WTC11 (cell line): ENCODE measurements around the gene CHST1. TPM values are rescaled to one million over a fixed set of nuclear protein-coding genes. Genes with fewer than 3 reads are reported as not detected.

Experiments used
- ATAC-seq: fragments of 200-7000 bp; cut with Tn5 transposase; 2 replicates; pipeline ENCODE4 v1.10.0; 2021; ENCODE audit warnings: mild to moderate bottlenecking, moderate library complexity
- CTCF ChIA-PET: fragments of 300-600 bp; sonication (Branson Sonifier 250); formaldehyde crosslinking; loops from one replicate; lab custom pipeline; 2021; ENCODE audit warnings: antibody characterized with exemption; lab: Charles Lee
- POLR2A ChIA-PET: fragments of 350-600 bp; sonication (Branson Sonifier 250); formaldehyde crosslinking; loops from one replicate; lab custom pipeline; 2021; ENCODE audit warnings: antibody characterized with exemption; lab: Charles Lee
- DNase-seq: peaks from one replicate; pipeline ENCODE4 v3.0.0; 2021; ENCODE audit warnings: low spot score
- H3K27ac Mint-ChIP-seq: 2 replicates; pipeline ENCODE4 v1.8.0; 2021; ENCODE audit warnings: mixed read lengths
- H3K27me3 Mint-ChIP-seq: 2 replicates; pipeline ENCODE4 v1.8.0; 2021; ENCODE audit warnings: low read depth, mild to moderate bottlenecking, moderate library complexity, mixed read lengths
- H3K36me3 Mint-ChIP-seq: 2 replicates; pipeline ENCODE4 v1.8.0; 2021; ENCODE audit warnings: mixed read lengths
- H3K4me1 Mint-ChIP-seq: 2 replicates; pipeline ENCODE4 v1.8.0; 2022; ENCODE audit warnings: mixed read lengths
- H3K4me3 Mint-ChIP-seq: 2 replicates; pipeline ENCODE4 v1.8.0; 2021; ENCODE audit warnings: mild to moderate bottlenecking, moderate library complexity, mixed read lengths
- H3K9me3 Mint-ChIP-seq: 2 replicates; pipeline ENCODE4 v1.8.0; 2021; ENCODE audit warnings: mixed read lengths
- ATF1 ChIP-seq: sonication (generic); formaldehyde crosslinking; IDR thresholded peaks from 2 replicates; pipeline ENCODE4 v1.8.1; 2023; ENCODE audit warnings: mild to moderate bottlenecking, moderate library complexity, missing genetic modification reagents
- CBFB ChIP-seq: sonication (generic); formaldehyde crosslinking; IDR thresholded peaks from 2 replicates; pipeline ENCODE4 v1.8.1; 2022; ENCODE audit warnings: mild to moderate bottlenecking, low read depth, missing genetic modification reagents
- GRHL2 ChIP-seq: fragments of 250-450 bp; sonication (Bioruptor Pico); IDR thresholded peaks from 2 replicates; pipeline ENCODE4 v1.8.0; 2022; ENCODE audit warnings: mild to moderate bottlenecking, moderate library complexity; ENCODE audit not compliant: insufficient replicate concordance, severe bottlenecking
- NFATC4 ChIP-seq: fragments of 250-450 bp; sonication (Bioruptor Pico); IDR thresholded peaks from 2 replicates; pipeline ENCODE4 v1.9.0; 2021; ENCODE audit warnings: mild to moderate bottlenecking
- NFE2L1 ChIP-seq: sonication (generic); formaldehyde crosslinking; IDR thresholded peaks from 2 replicates; pipeline ENCODE4 v1.8.1; 2023; ENCODE audit warnings: missing genetic modification reagents
- NR1H2 ChIP-seq: sonication (generic); formaldehyde crosslinking; IDR thresholded peaks from 2 replicates; pipeline ENCODE4 v1.9.0; 2021; ENCODE audit warnings: mild to moderate bottlenecking, moderate library complexity, missing genetic modification reagents
- OVOL2 ChIP-seq: fragments of 250-450 bp; sonication (Bioruptor Pico); IDR thresholded peaks from 2 replicates; pipeline ENCODE4 v1.9.0; 2021; ENCODE audit warnings: mild to moderate bottlenecking, borderline replicate concordance
- PRRX2 ChIP-seq: fragments of 250-450 bp; sonication (Bioruptor Pico); IDR thresholded peaks from 2 replicates; pipeline ENCODE4 v1.8.0; 2021; ENCODE audit warnings: mild to moderate bottlenecking
- RELA ChIP-seq: sonication (generic); formaldehyde crosslinking; IDR thresholded peaks from 2 replicates; pipeline ENCODE4 v1.8.1; 2022; ENCODE audit warnings: missing genetic modification reagents, mild to moderate bottlenecking, borderline replicate concordance
- SOX15 ChIP-seq: fragments of 250-450 bp; sonication (Bioruptor Pico); IDR thresholded peaks from 2 replicates; pipeline ENCODE4 v1.9.0; 2021; ENCODE audit warnings: mild to moderate bottlenecking
- TCF7 ChIP-seq: sonication (generic); formaldehyde crosslinking; IDR thresholded peaks from 2 replicates; pipeline ENCODE4 v1.8.0; 2022; ENCODE audit warnings: mild to moderate bottlenecking, low read depth, missing genetic modification reagents, moderate library complexity
- ZNF263 ChIP-seq: sonication (generic); formaldehyde crosslinking; IDR thresholded peaks from 2 replicates; pipeline ENCODE4 v1.8.1; 2022; ENCODE audit warnings: low read depth, mild to moderate bottlenecking, moderate library complexity, missing genetic modification reagents
- ZNF317 ChIP-seq: sonication (generic); formaldehyde crosslinking; IDR thresholded peaks from 2 replicates; pipeline ENCODE4 v1.8.1; 2023; ENCODE audit warnings: low read depth, mild to moderate bottlenecking, moderate library complexity, missing genetic modification reagents, borderline replicate concordance
- total RNA-seq: library from RNA; stranded (reverse); gene quantifications from 3 replicates; pipeline ENCODE4 v1.2.3, GENCODE V29; 2021
- TF ChIP-seq, protein P1 (sequence below): sonication (generic); formaldehyde crosslinking; IDR thresholded peaks from 2 replicates; pipeline ENCODE4 v1.8.1; 2023; ENCODE audit warnings: mild to moderate bottlenecking, missing genetic modification reagents, borderline replicate concordance
- TF ChIP-seq, protein P2 (sequence below): fragments of 250-450 bp; sonication (Bioruptor Pico); IDR thresholded peaks from 2 replicates; pipeline ENCODE4 v1.9.0; 2021; ENCODE audit warnings: mild to moderate bottlenecking
- TF ChIP-seq, protein P3 (sequence below): sonication (generic); formaldehyde crosslinking; IDR thresholded peaks from 2 replicates; pipeline ENCODE4 v1.8.1; 2023; ENCODE audit warnings: mild to moderate bottlenecking, moderate library complexity, missing genetic modification reagents
- TF ChIP-seq, protein P4 (sequence below): sonication (generic); formaldehyde crosslinking; IDR thresholded peaks from 2 replicates; pipeline ENCODE4 v1.8.0; 2023; ENCODE audit warnings: missing genetic modification reagents
- TF ChIP-seq, protein P5 (sequence below): sonication (generic); formaldehyde crosslinking; IDR thresholded peaks from 2 replicates; pipeline ENCODE4 v1.8.0; 2022; ENCODE audit warnings: missing genetic modification reagents

CHST1 gene
- total RNA-seq, 1 experiment from 2014 or later: 2.4 TPM

DNA sequence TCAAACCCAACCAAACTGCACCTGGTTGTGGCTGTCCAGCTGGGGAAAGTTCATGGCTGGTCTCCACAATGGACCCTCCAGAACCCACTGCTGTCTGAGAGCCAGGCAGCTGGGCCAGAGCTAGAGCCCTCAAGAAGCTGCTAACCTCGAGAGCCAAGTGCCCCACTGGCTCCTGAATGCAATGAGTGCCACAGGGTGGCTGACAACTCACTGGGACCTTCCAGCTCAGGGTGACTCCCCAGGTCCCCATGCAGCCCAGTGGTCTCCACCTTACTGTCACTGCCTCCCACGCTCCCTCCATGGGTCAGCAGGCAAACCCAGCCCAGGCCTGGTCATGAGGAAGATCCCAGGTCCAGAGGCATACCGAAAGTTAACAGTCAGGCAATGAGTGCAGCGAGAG lies 8.0 kb upstream of the CHST1 start (continued):
- no peak for TF ChIP-seq ZNF263 (CRISPR knock-in tag)
- TF ChIP-seq, protein P1, sequence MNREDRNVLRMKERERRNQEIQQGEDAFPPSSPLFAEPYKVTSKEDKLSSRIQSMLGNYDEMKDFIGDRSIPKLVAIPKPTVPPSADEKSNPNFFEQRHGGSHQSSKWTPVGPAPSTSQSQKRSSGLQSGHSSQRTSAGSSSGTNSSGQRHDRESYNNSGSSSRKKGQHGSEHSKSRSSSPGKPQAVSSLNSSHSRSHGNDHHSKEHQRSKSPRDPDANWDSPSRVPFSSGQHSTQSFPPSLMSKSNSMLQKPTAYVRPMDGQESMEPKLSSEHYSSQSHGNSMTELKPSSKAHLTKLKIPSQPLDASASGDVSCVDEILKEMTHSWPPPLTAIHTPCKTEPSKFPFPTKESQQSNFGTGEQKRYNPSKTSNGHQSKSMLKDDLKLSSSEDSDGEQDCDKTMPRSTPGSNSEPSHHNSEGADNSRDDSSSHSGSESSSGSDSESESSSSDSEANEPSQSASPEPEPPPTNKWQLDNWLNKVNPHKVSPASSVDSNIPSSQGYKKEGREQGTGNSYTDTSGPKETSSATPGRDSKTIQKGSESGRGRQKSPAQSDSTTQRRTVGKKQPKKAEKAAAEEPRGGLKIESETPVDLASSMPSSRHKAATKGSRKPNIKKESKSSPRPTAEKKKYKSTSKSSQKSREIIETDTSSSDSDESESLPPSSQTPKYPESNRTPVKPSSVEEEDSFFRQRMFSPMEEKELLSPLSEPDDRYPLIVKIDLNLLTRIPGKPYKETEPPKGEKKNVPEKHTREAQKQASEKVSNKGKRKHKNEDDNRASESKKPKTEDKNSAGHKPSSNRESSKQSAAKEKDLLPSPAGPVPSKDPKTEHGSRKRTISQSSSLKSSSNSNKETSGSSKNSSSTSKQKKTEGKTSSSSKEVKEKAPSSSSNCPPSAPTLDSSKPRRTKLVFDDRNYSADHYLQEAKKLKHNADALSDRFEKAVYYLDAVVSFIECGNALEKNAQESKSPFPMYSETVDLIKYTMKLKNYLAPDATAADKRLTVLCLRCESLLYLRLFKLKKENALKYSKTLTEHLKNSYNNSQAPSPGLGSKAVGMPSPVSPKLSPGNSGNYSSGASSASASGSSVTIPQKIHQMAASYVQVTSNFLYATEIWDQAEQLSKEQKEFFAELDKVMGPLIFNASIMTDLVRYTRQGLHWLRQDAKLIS (CRISPR knock-in tag): no peak
- no peak for TF ChIP-seq TCF7 (CRISPR knock-in tag)
- TF ChIP-seq OVOL2 (CRISPR knock-in tag): no peak
- TF ChIP-seq, protein P2, sequence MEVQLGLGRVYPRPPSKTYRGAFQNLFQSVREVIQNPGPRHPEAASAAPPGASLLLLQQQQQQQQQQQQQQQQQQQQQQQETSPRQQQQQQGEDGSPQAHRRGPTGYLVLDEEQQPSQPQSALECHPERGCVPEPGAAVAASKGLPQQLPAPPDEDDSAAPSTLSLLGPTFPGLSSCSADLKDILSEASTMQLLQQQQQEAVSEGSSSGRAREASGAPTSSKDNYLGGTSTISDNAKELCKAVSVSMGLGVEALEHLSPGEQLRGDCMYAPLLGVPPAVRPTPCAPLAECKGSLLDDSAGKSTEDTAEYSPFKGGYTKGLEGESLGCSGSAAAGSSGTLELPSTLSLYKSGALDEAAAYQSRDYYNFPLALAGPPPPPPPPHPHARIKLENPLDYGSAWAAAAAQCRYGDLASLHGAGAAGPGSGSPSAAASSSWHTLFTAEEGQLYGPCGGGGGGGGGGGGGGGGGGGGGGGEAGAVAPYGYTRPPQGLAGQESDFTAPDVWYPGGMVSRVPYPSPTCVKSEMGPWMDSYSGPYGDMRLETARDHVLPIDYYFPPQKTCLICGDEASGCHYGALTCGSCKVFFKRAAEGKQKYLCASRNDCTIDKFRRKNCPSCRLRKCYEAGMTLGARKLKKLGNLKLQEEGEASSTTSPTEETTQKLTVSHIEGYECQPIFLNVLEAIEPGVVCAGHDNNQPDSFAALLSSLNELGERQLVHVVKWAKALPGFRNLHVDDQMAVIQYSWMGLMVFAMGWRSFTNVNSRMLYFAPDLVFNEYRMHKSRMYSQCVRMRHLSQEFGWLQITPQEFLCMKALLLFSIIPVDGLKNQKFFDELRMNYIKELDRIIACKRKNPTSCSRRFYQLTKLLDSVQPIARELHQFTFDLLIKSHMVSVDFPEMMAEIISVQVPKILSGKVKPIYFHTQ (CRISPR knock-in tag): no peak
- no peak for TF ChIP-seq NFE2L1 (CRISPR knock-in tag)
- no peak for TF ChIP-seq SOX15 (CRISPR knock-in tag)
- TF ChIP-seq GRHL2: no peak

DNA sequence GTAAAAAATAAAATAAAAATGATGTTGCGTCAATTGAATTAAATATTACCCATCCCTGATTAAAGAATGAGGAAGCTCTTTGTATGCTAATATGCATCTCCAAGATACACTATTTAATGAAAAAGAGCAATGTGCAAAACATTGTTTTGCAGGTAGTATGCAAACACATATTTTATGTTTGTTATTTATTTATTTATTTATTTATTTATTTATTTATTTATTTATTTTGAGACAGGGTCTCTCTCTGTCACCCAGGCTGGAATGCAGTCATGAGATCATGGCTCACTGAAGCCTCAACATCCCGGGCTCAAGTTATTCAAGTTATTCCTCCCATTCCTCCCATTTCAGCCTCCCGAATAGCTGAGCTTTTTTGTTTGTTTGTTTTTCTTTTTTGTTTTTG lies 7.2 kb upstream of the CHST1 start:
- H3K9me3 Mint-ChIP-seq: no peaks in the 10 kb centered on the region
- H3K4me3 Mint-ChIP-seq: no peak overlapping the region
- ATAC-seq: no peak
- peaks cover 3% of the 10 kb centered on the region; the same call in 1 of the 2 replicates for H3K4me1 Mint-ChIP-seq
- H3K27me3 Mint-ChIP-seq: peaks cover 10% of the 10 kb centered on the region
- ChIA-PET POLR2A (no interaction called here), CTCF (interaction anchor here (0.8 to 7.4 kb wide), 3 partner anchors 18 to 302 kb away, joined by 3 to 41 read pairs (median 4); no protein-coding TSS in a partner anchor)
- TF ChIP-seq ATF1 (no peak), CBFB (CRISPR knock-in tag) (no peak), NR1H2 (CRISPR knock-in tag) (no peak), ZNF317 (no peak), NFATC4 (CRISPR knock-in tag) (no peak)
- TF ChIP-seq, protein P3, sequence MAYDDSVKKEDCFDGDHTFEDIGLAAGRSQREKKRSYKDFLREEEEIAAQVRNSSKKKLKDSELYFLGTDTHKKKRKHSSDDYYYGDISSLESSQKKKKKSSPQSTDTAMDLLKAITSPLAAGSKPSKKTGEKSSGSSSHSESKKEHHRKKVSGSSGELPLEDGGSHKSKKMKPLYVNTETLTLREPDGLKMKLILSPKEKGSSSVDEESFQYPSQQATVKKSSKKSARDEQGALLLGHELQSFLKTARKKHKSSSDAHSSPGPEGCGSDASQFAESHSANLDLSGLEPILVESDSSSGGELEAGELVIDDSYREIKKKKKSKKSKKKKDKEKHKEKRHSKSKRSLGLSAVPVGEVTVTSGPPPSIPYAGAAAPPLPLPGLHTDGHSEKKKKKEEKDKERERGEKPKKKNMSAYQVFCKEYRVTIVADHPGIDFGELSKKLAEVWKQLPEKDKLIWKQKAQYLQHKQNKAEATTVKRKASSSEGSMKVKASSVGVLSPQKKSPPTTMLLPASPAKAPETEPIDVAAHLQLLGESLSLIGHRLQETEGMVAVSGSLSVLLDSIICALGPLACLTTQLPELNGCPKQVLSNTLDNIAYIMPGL (CRISPR knock-in tag): no peak
- no peak overlapping the region for H3K27ac Mint-ChIP-seq
- DNase-seq: no peak
- H3K36me3 Mint-ChIP-seq: no peaks in the 10 kb centered on the region

DNA sequence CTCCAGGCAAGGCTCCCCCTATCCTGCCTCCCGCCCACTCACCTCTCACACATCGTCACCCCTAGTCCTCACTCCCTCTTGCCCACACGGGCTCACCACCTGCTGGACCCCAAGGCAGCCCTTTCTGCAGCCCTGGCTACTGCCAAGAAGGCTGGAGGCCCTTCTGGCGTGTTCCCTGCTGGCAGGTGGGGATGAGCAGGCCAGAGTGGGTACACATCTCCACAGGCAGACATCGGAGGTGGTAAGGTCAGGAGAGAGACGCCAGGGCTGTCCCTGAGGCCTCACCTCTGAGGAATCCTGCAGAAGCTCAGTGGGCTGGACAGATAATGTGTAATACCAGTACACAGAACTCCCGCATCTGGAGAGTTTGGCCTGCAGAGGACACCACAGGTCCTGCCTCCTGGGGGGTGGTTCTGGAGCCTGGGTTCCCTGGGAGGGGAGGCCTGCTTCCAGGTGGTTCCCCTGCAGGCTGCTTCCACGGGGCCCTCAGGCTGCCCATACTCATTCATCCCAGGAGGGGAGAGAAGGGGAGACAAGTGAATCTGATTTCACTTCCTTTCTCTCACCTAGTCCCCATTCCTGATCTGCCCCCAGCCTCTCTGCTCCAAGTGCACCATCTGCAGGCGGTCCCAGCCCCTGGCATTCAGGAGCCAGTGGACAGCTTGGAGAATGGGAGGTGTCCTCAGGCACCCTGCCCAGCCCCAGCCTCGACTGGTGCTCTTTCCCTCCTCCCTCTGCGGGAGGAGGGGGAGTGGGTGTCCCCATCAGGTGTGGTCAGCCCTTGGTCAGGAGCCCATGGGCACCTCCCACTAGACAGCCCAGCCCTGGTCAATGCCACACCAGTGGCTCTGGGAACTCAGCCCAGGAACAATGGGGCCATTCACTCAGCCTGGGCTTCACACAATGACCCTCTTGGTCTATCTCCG lies 6.1 kb upstream of the CHST1 start:
- ChIA-PET POLR2A (no interaction called here), CTCF (interaction anchor here (0.6 to 7.4 kb wide), 4 partner anchors 17 to 300 kb away, joined by 3 to 41 read pairs (median 7); no protein-coding TSS in a partner anchor)
- Mint-ChIP-seq H3K27me3 (peaks cover 20% of the 10 kb centered on the region), H3K4me1 (peaks cover 8% of the 10 kb centered on the region; the same call in 1 of the 2 replicates), H3K4me3 (no peak overlapping the region), H3K9me3 (no peaks in the 10 kb centered on the region), H3K36me3 (no peaks in the 10 kb centered on the region), H3K27ac (no peak overlapping the region)
- ATAC-seq (peak; percentile 67), DNase-seq (no peak)
- TF ChIP-seq, protein P4, sequence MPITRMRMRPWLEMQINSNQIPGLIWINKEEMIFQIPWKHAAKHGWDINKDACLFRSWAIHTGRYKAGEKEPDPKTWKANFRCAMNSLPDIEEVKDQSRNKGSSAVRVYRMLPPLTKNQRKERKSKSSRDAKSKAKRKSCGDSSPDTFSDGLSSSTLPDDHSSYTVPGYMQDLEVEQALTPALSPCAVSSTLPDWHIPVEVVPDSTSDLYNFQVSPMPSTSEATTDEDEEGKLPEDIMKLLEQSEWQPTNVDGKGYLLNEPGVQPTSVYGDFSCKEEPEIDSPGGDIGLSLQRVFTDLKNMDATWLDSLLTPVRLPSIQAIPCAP (CRISPR knock-in tag): no peak
- TF ChIP-seq RELA (CRISPR knock-in tag) (no peak), ZNF263 (CRISPR knock-in tag) (no peak), PRRX2 (no peak)
- TF ChIP-seq, protein P5, sequence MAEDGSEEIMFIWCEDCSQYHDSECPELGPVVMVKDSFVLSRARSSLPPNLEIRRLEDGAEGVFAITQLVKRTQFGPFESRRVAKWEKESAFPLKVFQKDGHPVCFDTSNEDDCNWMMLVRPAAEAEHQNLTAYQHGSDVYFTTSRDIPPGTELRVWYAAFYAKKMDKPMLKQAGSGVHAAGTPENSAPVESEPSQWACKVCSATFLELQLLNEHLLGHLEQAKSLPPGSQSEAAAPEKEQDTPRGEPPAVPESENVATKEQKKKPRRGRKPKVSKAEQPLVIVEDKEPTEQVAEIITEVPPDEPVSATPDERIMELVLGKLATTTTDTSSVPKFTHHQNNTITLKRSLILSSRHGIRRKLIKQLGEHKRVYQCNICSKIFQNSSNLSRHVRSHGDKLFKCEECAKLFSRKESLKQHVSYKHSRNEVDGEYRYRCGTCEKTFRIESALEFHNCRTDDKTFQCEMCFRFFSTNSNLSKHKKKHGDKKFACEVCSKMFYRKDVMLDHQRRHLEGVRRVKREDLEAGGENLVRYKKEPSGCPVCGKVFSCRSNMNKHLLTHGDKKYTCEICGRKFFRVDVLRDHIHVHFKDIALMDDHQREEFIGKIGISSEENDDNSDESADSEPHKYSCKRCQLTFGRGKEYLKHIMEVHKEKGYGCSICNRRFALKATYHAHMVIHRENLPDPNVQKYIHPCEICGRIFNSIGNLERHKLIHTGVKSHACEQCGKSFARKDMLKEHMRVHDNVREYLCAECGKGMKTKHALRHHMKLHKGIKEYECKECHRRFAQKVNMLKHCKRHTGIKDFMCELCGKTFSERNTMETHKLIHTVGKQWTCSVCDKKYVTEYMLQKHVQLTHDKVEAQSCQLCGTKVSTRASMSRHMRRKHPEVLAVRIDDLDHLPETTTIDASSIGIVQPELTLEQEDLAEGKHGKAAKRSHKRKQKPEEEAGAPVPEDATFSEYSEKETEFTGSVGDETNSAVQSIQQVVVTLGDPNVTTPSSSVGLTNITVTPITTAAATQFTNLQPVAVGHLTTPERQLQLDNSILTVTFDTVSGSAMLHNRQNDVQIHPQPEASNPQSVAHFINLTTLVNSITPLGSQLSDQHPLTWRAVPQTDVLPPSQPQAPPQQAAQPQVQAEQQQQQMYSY (CRISPR knock-in tag): no peak
